Measurements from ENCODE around the gene FLT3LG.

Gene FLT3LG

DNA sequence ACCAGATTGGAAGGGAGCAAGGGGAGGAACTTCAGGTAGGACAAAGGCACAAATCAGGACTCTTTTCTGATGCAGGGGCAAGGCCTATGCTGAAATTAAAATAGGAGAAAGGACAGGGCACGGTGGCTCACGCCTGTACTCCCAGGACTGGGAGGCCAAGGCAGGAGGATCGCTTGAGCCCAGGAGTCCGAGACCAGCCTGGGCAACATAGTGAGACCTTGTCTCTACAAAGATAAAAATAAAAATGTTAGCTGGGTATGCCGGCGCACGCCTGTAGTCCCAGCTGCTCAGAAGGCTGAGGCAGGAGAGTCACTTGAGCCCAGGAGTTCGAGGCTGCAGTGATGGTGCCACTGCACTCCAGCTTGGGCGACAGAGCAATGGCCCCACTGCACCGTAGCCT lies 38.3 kb upstream of the FLT3LG start:
- TF ChIP-seq, protein P1, sequence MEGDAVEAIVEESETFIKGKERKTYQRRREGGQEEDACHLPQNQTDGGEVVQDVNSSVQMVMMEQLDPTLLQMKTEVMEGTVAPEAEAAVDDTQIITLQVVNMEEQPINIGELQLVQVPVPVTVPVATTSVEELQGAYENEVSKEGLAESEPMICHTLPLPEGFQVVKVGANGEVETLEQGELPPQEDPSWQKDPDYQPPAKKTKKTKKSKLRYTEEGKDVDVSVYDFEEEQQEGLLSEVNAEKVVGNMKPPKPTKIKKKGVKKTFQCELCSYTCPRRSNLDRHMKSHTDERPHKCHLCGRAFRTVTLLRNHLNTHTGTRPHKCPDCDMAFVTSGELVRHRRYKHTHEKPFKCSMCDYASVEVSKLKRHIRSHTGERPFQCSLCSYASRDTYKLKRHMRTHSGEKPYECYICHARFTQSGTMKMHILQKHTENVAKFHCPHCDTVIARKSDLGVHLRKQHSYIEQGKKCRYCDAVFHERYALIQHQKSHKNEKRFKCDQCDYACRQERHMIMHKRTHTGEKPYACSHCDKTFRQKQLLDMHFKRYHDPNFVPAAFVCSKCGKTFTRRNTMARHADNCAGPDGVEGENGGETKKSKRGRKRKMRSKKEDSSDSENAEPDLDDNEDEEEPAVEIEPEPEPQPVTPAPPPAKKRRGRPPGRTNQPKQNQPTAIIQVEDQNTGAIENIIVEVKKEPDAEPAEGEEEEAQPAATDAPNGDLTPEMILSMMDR (IDR thresholded peaks at IDR 0.05; ENCODE audit: low read depth, low read length) = no peak

GRCh38 chr19:49436381-49437017 lies 37.5 kb upstream of the FLT3LG start:
- TF ChIP-seq, protein P1 (IDR thresholded peaks at IDR 0.05; ENCODE audit: low read depth, low read length) = no peak
- no peak overlapping the region for H3K4me3 ChIP-seq (ENCODE audit: low read depth, low read length)

More for the DNA sequence above, 38.3 kb upstream of the FLT3LG start:
- H3K4me3 ChIP-seq (ENCODE audit: low read depth, low read length) = no peak overlapping the region

GRCh38 chr19:49437231-49437630 lies 36.8 kb upstream of the FLT3LG start:
- no peak overlapping the region for H3K4me3 ChIP-seq (ENCODE audit: low read depth, low read length)
- TF ChIP-seq, protein P1 (IDR thresholded peaks at IDR 0.05; ENCODE audit: low read depth, low read length) = no peak

DNA sequence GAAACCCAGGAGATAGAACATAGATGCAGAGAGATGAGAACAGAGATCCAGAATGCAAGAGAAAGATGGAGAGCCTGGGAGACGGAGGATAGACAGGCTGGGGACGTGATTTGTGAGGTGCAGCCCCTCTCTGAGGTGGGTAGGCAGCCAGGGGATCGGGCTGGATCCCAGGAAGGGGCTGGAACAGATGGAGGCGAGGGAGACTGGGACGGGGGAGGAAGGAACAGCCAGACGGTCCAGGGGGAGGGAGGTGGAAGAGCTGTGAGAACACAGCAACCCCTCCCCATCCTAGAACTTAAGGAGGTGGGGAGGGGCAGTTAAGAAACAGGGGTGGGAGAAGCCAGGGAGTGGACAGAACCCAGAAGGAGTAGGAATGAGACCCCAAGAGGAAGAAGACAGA lies 35.8 kb upstream of the FLT3LG start:
- H3K4me3 ChIP-seq (ENCODE audit: low read depth, low read length) = no peak overlapping the region
- TF ChIP-seq, protein P1 (IDR thresholded peaks at IDR 0.05; ENCODE audit: low read depth, low read length) = no peak

GRCh38 chr19:49439836-49440235 lies 34.2 kb upstream of the FLT3LG start:
- no peak overlapping the region for H3K4me3 ChIP-seq (ENCODE audit: low read depth, low read length)
- TF ChIP-seq, protein P1 (IDR thresholded peaks at IDR 0.05; ENCODE audit: low read depth, low read length) = no peak

GRCh38 chr19:49440439-49441209 lies 33.4 kb upstream of the FLT3LG start:
- TF ChIP-seq, protein P1 (IDR thresholded peaks at IDR 0.05; ENCODE audit: low read depth, low read length) = no peak
- no peak overlapping the region for H3K4me3 ChIP-seq (ENCODE audit: low read depth, low read length)

Data from WI38 (cell line).